Measurements from ENCODE around the gene WDPCP. TPM values are rescaled to one million over a fixed set of nuclear protein-coding genes. Genes with fewer than 3 reads are reported as not detected.

The WDPCP gene
- total and polyA plus RNA-seq, 10 of the 15 experiments (the other 5 are each of a cell fraction or from before 2014, with no cell fraction given), result 2.1 to 7.9 (median 4.6) TPM

DNA sequence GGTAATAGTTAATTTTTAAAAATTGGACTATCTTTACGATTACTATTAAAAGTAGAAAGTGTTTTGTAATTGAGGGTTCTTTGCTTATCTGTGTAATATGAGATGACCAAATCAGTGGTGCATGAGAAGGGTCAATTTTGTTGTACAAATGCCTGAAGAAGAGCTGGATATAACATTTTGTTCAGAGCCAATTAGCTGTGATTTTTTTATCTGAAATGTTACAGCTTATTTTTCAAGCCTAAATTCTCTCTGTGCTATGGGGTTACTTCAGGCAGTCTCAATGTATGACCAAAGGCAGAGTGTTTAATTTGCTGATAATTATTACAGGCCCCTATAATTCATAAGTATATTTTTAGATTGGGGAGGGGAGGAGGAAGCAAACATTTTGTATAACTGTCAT lies 495.9 kb downstream of the WDPCP start (continued):
- TF ChIP-seq, protein P1, sequence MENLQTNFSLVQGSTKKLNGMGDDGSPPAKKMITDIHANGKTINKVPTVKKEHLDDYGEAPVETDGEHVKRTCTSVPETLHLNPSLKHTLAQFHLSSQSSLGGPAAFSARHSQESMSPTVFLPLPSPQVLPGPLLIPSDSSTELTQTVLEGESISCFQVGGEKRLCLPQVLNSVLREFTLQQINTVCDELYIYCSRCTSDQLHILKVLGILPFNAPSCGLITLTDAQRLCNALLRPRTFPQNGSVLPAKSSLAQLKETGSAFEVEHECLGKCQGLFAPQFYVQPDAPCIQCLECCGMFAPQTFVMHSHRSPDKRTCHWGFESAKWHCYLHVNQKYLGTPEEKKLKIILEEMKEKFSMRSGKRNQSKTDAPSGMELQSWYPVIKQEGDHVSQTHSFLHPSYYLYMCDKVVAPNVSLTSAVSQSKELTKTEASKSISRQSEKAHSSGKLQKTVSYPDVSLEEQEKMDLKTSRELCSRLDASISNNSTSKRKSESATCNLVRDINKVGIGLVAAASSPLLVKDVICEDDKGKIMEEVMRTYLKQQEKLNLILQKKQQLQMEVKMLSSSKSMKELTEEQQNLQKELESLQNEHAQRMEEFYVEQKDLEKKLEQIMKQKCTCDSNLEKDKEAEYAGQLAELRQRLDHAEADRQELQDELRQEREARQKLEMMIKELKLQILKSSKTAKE (IDR thresholded peaks at IDR 0.05; ENCODE audit: low read depth, poor library complexity, severe bottlenecking), result no peak
- no peak for TF ChIP-seq ZNF217 (IDR thresholded peaks at IDR 0.05)

GRCh38 chr2:63086687-63087086 lies 501.6 kb downstream of the WDPCP start:
- Histone ChIP-seq H3K9me3 (replicated peaks; ENCODE audit: control insufficient read depth, insufficient read depth, low read length) (no peaks in the 10 kb centered on the region), H3K36me3 (ENCODE audit: control insufficient read depth in 2 of 2, insufficient read depth in 2 of 2, low read length in 1 of 2) (no peaks in the 10 kb centered on the region), H3K4me2 (ENCODE audit: control insufficient read depth, insufficient read depth) (no peak overlapping the region), H3K27me3 (replicated peaks in 1 of 2; ENCODE audit: control insufficient read depth in 2 of 2, insufficient read depth in 2 of 2, low read length in 1 of 2) (no peaks in the 10 kb centered on the region), H4K20me1 (ENCODE audit: control insufficient read depth, insufficient read depth) (no peaks in the 10 kb centered on the region), H3K27ac (ENCODE audit: control insufficient read depth, insufficient read depth) (no peak overlapping the region), H2AFZ (ENCODE audit: control insufficient read depth, low read depth, low read length) (no peak overlapping the region), H3K9ac (ENCODE audit: control insufficient read depth, insufficient read depth, low read length) (no peak overlapping the region), H3K4me3 (no peak overlapping the region), H3K4me1 (ENCODE audit: control insufficient read depth, insufficient read depth, low read length) (no peaks in the 10 kb centered on the region), H3K79me2 (ENCODE audit: control insufficient read depth, insufficient read depth, low read length) (no peaks in the 10 kb centered on the region)
- WGBS (ENCODE audit: insufficient coverage, insufficient replicate concordance, low lambda C conversion rate, missing lambda C conversion rate), result 0% methylated on average over 1 of the region's 1 CpG
- FAIRE-seq (no peak), DNase-seq (ENCODE audit: low read depth, low spot score) (no peak), ATAC-seq (no peak)
- intact Hi-C loops (cut with micrococcal nuclease; ENCODE audit: unreplicated experiment) (no loop called here), in situ Hi-C loops (cut with MboI) (no loop called here)
- CTCF ChIA-PET, result interaction anchor here (0.6 to 1.6 kb wide), 2 partner anchors 21 to 59 kb away, joined by 3 read pairs; no protein-coding TSS in a partner anchor
- RAD21 ChIA-PET (ENCODE audit: unreplicated experiment), result no interaction called here
- POLR2A ChIA-PET, result no interaction called here
- SMC1A ChIA-PET (ENCODE audit: uncharacterized antibody, unreplicated experiment), result no interaction called here
- BruUV-seq (replicated peaks), result no TSS peak
- TF ChIP-seq, protein P2, sequence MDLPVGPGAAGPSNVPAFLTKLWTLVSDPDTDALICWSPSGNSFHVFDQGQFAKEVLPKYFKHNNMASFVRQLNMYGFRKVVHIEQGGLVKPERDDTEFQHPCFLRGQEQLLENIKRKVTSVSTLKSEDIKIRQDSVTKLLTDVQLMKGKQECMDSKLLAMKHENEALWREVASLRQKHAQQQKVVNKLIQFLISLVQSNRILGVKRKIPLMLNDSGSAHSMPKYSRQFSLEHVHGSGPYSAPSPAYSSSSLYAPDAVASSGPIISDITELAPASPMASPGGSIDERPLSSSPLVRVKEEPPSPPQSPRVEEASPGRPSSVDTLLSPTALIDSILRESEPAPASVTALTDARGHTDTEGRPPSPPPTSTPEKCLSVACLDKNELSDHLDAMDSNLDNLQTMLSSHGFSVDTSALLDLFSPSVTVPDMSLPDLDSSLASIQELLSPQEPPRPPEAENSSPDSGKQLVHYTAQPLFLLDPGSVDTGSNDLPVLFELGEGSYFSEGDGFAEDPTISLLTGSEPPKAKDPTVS (IDR thresholded peaks at IDR 0.05; ENCODE audit: low read depth, low read length), result no peak
